ENCODE measurements around the gene ELOVL7. TPM values are rescaled to one million over a fixed set of nuclear protein-coding genes. Genes with fewer than 3 reads are reported as not detected.

ELOVL7 gene
- total and polyA plus RNA-seq, 2 of the 8 experiments (the other 6 are each of a cell fraction or from before 2014, with no cell fraction given) = 3.1 to 5.1 TPM

DNA sequence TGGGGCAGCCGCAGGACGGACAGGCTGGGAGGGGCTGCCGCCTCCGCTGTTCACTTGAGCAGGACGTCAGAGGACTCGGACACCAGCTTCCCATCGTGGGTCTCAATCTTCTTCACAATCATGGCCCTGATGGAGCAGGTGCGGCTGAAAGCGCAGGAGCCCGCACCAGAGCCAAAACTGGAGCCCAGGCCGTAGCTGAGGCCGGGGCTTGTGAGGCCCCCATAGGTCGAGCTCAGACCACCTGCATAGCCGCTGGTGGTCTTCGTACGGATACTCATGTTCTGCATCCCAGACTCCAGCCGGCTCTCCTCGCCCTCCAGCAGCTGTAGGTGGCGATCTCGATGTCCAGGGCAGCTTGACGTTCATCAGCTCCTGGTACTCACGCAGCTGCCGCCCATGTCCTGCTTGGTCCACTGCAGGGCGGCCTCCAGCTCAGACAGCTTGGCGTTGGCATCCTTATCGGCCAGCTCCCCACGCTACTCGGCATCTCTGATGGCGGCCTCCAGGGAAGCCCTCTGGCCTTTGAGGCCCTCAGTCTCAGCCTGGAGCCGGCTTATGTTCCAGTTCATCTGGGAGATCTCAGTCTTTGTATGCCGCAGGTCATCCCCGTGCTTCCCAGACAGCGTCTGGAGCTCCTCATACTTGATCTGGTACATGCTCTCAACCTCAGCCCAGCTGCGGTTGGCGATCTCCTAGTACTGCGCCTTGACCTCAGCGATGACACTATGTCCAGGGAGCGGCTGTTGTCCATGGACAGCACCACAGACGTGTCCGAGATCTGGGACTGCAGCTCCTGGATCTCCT is 100.4 kb downstream of the ELOVL7 start:
- Histone ChIP-seq H3K18ac (ENCODE audit: extremely low read depth, low read length) (no peak overlapping the region), H2AK5ac (ENCODE audit: low read depth, low read length) (no peak overlapping the region), H3K9ac (replicated peaks in 1 of 4; ENCODE audit: extremely low read depth in 1 of 4, low read depth in 3 of 4, low read length in 3 of 4) (no peak overlapping the region), H3K23me2 (ENCODE audit: low read depth, low read length) (no peaks in the 10 kb centered on the region), H3K27ac (ENCODE audit: low read depth, low read length) (no peak overlapping the region), H3K9me3 (ENCODE audit: insufficient read depth in 2 of 2, low read depth in 1 of 2, low read length in 1 of 2) (no peaks in the 10 kb centered on the region), H3K79me1 (ENCODE audit: low read depth, low read length) (no peaks in the 10 kb centered on the region), H3K79me2 (ENCODE audit: control insufficient read depth in 1 of 2, insufficient read depth in 2 of 2, low read length in 2 of 2) (no peaks in the 10 kb centered on the region), H3K14ac (ENCODE audit: insufficient read length) (no peak overlapping the region), H2BK5ac (ENCODE audit: low read depth, low read length) (no peak overlapping the region), H4K8ac (ENCODE audit: extremely low read depth, insufficient read depth, low read length) (no peak overlapping the region), H4K5ac (ENCODE audit: insufficient read length, low read depth, low read length) (no peak overlapping the region), H3K36me3 (ENCODE audit: control insufficient read depth in 2 of 4, insufficient read depth in 4 of 4, low read length in 3 of 4) (no peaks in the 10 kb centered on the region), H2BK12ac (ENCODE audit: low read depth, low read length) (no peak overlapping the region), H2BK20ac (ENCODE audit: low read length) (no peak overlapping the region), H3K4me3 (ENCODE audit: extremely low read depth in 1 of 4, insufficient read depth in 2 of 4, low read depth in 3 of 4, low read length in 4 of 4) (no peak overlapping the region), H3K4ac (replicated peaks; ENCODE audit: insufficient read length, low read depth, low read length) (no peak overlapping the region), H2BK15ac (ENCODE audit: low read length) (no peak overlapping the region), H4K91ac (replicated peaks; ENCODE audit: insufficient read length, low read length) (no peak overlapping the region), H2BK120ac (replicated peaks; ENCODE audit: low read depth, low read length) (no peak overlapping the region), H3K23ac (ENCODE audit: insufficient read length) (no peak overlapping the region), H4K20me1 (replicated peaks in 1 of 2; ENCODE audit: control insufficient read depth in 1 of 2, insufficient read depth in 2 of 2, low read length in 2 of 2) (no peaks in the 10 kb centered on the region), H3K4me2 (ENCODE audit: insufficient read depth in 1 of 2, low read depth in 2 of 2, low read length in 2 of 2) (no peak overlapping the region), H3K56ac (replicated peaks; ENCODE audit: insufficient read length, low read depth, low read length) (no peak overlapping the region), H3K4me1 (replicated peaks in 1 of 4; ENCODE audit: control insufficient read depth in 3 of 4, insufficient read depth in 4 of 4, low read length in 3 of 4) (no peaks in the 10 kb centered on the region), H2AFZ (ENCODE audit: low read length) (no peak overlapping the region), H3K27me3 (replicated peaks in 1 of 4; ENCODE audit: control insufficient read depth in 3 of 4, extremely low read depth in 1 of 4, insufficient read depth in 3 of 4, low read length in 3 of 4) (no peaks in the 10 kb centered on the region)
- 96% methylated on average over 36 of the region's 40 CpGs; no CpG with 5 or more reads in 1 of the 2 experiments for WGBS, 2 experiments (ENCODE audit: extremely low coverage in 1 of 2, insufficient coverage in 1 of 2, insufficient read length in 1 of 2, insufficient replicate concordance in 2 of 2, low coverage in 1 of 2, low lambda C conversion rate in 2 of 2, missing lambda C conversion rate in 1 of 2)
- no peak for FAIRE-seq
- ChIA-PET POLR2A (ENCODE audit: partially characterized antibody) (interaction anchor here (1.5 kb wide), 1 partner anchor 101 kb away, joined by 3 read pairs; the partner anchor contains the start of gene ELOVL7), CTCF (ENCODE audit: partially characterized antibody) (interaction anchor here (0.7 to 1.7 kb wide), 5 partner anchors 44 to 217 kb away, joined by 3 to 4 read pairs (median 3); partner anchors contain the start of gene DEPDC1B)
- no peak for DNase-seq (ENCODE audit: low read depth in 1 of 2, low spot score in 2 of 2)
- no peak for TF ChIP-seq E2F6 (IDR thresholded peaks at IDR 0.05)
- TF ChIP-seq KDM1A (IDR thresholded peaks at IDR 0.05; ENCODE audit: borderline replicate concordance, low read length) = no peak
- TF ChIP-seq BRCA1 (IDR thresholded peaks at IDR 0.05; ENCODE audit: low read depth, low read length) = no peak
- TF ChIP-seq BACH1 (IDR thresholded peaks at IDR 0.05; ENCODE audit: low read length) = no peak
- TF ChIP-seq MAX (IDR thresholded peaks at IDR 0.05) = no peak
